HG02759 (cell line): ENCODE data around the gene CCDC88B.
"Not testable (repeated sequence)": the region's sequence is repeated elsewhere in the genome, so short reads cannot be mapped to it uniquely, and the experiment has no call there.

Experiments used
- ATAC-seq: cut with Tn5 transposase; IDR thresholded peaks from one replicate; pipeline ENCODE4 v1.9.1; 2021; ENCODE audit warnings: mild to moderate bottlenecking, moderate library complexity; ENCODE audit not compliant: unreplicated experiment

CCDC88B gene

DNA sequence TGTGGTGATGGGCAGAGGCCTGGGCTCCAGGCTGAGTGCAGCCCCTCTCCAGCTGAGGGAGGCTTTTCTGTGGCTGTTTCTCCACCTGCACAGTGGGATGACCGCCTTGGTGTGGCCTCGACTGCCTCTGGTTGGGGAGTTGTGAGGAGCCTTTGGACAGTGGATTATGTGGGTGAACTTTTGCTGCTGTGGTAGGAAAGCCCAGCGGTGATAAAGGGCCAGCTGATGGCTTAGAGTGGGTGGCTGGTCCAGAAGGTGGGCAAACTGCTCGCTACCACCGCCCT, 36.0 kb upstream of the CCDC88B start:
- ATAC-seq, result no peak

GRCh38 chr11:64304316-64305072, 35.5 kb upstream of the CCDC88B start:
- peak; percentile 27 for ATAC-seq

DNA sequence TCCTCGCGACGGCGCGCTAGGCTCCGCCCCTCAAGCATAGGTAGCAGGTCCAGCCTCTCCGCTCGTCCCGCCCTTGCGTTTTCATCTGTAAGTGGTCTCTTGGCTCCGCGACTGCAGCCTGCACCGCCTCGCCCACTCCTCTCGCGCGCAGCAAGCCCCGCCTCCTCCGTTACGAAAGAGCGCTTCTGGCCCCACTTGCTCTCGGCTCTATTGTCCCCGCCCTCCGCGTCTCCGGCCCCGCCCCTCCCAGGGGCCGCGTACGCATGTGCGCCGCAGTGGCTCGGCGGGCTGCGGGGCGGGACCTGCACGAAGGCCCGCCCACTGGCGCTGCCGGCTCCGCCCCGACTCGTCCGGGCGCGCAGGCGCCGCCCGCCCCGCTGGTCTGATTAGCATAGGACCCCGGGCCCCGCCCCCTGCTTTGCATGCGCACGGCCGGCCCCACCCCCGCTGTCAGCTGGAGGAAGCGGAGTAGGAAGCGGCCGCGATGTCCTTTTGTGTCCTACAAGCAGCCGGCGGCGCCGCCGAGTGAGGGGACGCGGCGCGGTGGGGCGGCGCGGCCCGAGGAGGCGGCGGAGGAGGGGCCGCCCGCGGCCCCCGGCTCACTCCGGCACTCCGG, 34.8 kb upstream of the CCDC88B start, which contains the start of gene ESRRA:
ESRRA (plus strand) TSS at position 450 of the 616 bp plus-strand sequence. CDS start 1,656 bp downstream, outside the sequence.
- ATAC-seq, result peak; percentile 75

DNA sequence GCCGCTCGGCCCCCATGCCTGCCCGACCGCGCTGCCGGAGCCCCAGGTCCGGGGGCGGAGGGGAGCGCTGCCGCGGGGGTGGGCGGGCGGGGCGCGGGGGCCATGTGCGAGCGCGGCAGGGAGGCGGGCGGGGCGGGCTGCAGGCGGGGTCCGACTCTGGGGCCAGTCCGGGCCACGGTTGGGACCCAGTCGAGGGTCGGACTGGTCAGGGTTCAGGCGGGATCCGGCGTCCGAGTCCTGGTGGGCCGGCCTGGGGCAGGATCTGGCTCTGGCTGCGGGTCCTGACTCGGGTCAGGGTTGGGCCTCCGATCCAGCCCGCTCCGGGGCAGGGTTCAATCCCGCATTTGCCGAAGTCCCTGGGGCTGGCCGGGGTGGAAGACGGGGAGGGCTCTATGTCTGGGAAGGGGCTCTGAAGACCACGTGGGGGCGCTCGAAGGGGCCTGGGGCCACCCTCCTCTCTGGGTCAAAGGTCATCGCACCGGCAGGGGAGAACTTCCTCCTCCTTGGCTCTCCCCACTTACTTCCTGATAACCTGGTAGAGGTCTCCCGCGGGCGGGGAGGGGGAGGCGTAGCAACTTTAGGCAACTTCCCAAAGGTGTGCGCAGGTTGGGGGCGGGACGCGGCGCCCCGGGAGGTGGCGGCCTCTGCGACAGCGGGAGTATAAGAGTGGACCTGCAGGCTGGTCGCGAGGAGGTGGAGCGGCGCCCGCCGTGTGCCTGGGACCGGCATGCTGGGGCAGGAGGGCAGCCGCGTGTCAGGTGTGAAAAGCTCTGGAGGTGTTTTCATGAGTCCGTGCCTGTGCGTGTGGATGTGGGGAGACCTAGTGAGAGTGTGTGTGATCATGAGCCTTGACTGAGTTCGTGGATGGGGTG, 34.1 kb upstream of the CCDC88B start:
- ATAC-seq, result peak; percentile 23

DNA sequence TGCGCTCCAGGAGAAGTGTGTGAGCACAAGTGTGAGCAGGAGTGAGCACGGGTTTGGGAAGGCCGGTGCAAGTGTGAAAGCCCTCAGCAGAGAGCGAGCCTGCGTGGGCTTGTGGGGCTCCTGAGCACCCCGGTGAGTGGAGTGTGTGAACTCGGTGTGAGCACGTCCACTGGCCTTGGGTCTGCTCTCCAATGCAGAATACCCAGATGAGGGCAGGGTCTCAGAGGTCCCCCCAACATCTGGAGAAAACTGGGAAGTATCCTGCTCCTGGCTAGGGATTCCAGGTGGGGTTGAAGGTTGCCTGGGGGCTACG, 33.5 kb upstream of the CCDC88B start:
- no peak for ATAC-seq

GRCh38 chr11:64306876-64307622, 33.0 kb upstream of the CCDC88B start:
- no peak for ATAC-seq

DNA sequence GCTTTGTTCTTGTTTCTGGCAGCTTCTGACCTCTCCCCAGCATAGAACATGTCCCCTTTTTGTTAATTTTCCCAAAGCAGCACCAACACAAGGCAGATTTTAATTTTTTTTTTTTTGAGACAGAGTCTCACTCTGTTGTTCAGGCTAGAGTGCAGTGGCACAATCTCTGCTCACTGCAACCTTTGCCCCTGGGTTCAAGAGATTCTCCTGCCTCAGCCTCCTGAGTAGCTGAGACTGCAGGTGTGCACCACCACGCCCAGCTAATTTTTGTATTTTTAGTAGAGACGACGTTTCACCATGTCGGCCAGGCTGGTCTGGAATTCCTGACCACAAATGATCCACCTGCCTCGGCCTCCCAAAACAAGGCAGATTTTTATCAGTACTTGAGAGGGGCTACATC, 32.2 kb upstream of the CCDC88B start:
- not testable (repeated sequence) for ATAC-seq

- no peak for ATAC-seq
These were observed 27.1 kb upstream of the CCDC88B start for GRCh38 chr11:64312947-64313346.

DNA sequence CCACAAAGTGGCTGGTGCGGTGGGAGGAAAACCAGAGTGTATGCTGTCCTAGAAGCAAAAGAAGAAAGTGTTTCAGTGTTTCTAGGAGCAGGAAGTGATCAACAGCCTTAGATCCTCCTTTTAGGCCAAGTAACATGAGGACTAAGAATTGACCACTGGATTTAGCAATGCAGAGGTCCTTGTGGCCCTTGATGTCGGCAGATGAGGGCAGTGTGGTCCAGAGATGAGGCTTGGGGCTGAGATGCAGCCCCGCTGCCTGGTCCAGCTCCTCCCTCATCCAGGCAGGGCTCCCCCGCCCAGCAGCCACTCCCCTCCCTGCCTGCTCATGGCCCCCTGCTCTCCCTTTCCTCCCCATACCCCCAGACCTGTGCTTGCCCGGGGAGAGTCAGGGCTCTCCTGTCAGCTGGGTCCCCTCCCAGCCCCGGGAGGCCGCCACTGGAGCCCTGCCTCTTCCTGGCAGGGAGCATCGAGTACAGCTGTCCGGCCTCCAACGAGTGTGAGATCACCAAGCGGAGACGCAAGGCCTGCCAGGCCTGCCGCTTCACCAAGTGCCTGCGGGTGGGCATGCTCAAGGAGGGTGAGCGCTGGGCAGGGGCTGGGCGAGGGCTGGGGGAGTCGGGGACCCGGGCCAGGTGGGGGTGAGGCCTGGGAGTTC, 26.4 kb upstream of the CCDC88B start:
- ATAC-seq, result no peak

GRCh38 chr11:64314146-64314804, 25.7 kb upstream of the CCDC88B start:
- ATAC-seq, result no peak

DNA sequence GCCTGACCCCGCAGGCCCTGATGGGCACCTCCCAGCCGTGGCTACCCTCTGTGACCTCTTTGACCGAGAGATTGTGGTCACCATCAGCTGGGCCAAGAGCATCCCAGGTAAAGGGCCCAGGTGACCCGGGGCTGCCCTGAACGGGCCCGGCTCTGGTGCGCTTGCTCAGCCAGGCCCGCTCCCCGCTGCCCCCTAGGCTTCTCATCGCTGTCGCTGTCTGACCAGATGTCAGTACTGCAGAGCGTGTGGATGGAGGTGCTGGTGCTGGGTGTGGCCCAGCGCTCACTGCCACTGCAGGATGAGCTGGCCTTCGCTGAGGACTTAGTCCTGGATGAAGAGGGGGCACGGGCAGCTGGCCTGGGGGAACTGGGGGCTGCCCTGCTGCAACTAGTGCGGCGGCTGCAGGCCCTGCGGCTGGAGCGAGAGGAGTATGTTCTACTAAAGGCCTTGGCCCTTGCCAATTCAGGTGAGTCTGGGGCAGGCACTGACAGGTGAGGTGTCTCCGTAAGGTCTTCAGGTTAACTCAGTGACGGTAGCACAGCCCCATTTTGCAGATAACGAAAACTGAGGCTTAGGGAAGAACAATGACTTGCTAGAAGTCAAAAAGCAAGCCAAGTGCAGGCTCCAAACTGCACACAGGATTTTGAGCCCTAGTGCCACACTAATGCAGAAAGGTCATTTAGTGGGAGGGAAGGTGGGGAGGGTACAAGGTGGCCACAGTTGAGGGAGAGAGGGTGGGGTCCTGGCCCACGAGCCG, 25.0 kb upstream of the CCDC88B start:
- ATAC-seq, result no peak

GRCh38 chr11:64315667-64316526, 24.1 kb upstream of the CCDC88B start:
- not testable (repeated sequence) for ATAC-seq

DNA sequence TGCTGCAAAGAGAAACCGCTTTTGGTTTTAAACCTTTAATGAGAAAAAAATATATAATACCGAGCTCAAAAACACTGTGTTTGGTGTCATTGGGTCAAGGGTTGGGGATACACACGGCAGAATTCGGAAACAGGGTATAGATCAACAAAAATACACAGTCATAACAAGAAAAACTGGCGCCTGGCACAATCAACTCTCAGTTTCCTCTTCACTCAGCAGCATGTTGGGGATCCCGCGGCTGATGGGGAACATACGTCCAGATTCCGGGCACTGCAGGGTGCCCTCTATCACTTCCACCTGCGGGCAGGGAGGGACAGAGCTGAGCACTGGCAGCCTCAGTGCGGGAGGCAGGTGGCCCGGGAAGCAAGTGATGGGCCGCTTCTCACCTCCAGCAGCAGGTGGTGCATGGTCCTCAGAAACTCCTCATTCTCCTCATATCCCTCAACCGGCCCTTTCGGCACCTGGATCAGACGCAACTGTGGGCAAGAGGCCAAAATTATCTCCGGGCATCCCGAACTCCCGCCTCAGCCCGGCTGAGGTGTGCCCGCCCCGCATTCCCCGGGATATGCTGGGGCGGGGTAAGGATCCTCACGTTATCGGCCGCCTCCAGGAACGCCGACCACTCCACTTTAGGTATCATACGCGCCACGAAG, 23.2 kb upstream of the CCDC88B start:
- ATAC-seq, result no peak

GRCh38 chr11:64317325-64317960, 22.6 kb upstream of the CCDC88B start, which contains the start of gene TRMT112:
TRMT112 (minus strand) TSS chr11:64317559; CDS start chr11:64317526, 33 bp downstream.
- ATAC-seq, result peak; percentile 72

DNA sequence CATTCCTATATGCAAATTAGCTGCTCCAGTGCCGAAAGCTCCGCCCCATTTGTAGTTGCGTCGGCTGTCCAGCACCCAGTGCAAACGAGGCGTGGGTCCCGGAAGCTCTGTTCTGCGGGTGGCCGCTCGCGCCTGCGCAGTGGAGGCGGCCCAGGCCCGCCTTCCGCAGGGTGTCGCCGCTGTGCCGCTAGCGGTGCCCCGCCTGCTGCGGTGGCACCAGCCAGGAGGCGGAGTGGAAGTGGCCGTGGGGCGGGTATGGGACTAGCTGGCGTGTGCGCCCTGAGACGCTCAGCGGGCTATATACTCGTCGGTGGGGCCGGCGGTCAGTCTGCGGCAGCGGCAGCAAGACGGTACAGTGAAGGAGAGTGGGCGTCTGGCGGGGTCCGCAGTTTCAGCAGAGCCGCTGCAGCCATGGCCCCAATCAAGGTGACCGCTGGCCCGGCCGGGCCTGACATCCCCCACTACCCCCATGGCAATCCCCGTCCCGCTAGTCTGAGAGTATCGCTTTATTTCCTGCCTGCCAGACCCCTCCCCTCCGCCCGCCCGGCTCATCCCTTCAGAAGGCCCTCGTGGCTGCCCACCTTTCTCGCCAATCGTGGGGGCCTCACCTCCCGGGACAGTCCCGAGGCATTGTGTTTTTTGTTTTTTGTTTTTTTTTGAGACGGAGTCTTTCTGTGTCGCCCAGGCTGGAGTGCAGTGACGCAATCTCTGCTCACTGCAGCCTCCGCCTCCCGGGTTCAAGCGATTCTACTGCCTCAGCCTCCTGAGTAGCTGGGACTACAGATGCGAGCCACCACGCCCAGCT, 21.8 kb upstream of the CCDC88B start, which contains the start of gene PRDX5:
PRDX5 (plus strand) TSS at position 161 of the 805 bp plus-strand sequence; CDS start at position 256, 95 bp downstream.
- ATAC-seq, result peak; percentile 81
